Putamen (tissue), 1 donor: ENCODE results near the gene NDST3.

Experiments
- DNase-seq: peaks from one replicate; pipeline ENCODE4 v3.0.0-alpha.2; 2016; ENCODE audit warnings: low spot score

The NDST3 gene

GRCh38 chr4:118034053-118034785 lies at the start of gene NDST3:
Gene NDST3 (plus strand): TSS chr4:118034486. CDS start chr4:118053911, 19,425 bp downstream.
- peak; percentile 91 for DNase-seq

GRCh38 chr4:117986321-117986720 lies 48.0 kb upstream of the NDST3 start:
- no peak for DNase-seq

DNA sequence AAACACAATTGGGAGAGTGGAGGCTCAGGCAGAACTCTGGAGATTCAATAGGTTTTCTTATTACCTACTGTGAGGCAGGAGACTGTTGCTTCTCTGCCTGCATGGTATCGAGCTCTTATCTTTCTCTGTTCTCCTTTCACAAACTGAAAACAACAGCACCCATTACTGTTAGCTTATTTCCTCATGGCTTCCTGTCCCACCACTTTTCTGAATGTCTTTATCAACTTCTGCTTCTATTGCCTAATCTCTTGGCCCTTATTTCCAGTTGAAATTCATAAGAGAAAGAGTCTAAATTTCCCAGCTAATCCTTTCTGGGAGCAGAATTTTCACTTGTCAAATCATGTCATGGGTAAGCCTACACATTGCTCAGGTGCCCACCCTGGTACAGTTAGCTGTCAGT lies 46.8 kb upstream of the NDST3 start:
- DNase-seq: no peak

DNA sequence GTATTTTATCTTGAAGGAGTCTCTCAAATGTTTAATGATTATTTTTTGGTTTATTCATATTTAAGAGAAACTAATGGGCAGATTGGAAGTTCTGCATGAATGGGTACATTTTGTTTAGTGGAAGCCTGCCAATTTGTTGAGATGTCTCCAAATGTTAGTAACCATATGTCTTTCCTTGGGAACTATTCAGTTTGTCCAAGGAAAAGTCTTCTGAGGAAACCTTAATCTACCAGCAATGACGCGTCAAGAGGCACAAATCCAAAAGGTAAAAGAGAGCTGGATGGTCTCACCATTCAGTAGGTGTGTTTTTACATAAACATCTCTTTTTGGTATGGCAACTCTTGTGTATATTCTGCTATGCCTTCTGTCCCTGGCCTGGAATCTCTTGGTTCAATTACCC lies 37.4 kb upstream of the NDST3 start:
- no peak for DNase-seq

DNA sequence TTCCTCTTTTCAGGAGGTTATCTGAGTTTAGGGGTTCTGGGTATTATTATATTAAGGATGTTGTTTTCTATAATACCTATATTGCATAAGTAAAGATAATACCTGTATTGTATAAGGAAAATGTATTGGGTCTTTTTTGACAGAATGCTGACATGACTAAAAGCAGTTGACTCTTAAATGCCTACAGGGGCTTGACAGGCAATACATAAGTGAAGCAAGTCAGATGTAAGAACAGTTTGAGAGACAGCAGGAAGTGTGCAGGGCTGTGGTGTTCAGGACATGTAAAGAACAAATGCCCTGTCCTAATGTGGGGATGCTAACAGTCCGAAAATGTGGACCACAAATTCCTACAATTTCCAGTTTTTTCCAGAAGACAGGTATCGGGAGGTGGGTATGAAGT lies 30.2 kb upstream of the NDST3 start:
- DNase-seq: no peak

DNA sequence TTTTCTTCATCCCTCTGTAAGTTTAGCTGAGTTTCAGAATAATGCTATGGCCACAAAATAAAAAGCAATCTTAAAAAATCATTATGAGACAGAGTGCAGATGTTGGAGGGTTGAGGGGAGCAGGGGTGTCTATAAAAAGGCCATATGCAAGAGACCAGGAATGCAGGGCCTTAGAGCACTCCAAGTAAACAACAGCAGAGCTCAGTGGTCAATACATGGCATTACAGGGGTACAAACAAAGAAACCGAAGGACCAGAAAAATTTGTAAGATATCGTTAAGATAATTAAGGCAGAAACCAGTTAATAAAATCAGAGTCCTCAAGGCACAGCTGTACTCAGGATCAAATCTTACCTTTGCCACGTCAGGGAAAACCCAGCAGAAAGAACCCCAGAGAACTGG lies 28.4 kb upstream of the NDST3 start:
- no peak for DNase-seq

DNA sequence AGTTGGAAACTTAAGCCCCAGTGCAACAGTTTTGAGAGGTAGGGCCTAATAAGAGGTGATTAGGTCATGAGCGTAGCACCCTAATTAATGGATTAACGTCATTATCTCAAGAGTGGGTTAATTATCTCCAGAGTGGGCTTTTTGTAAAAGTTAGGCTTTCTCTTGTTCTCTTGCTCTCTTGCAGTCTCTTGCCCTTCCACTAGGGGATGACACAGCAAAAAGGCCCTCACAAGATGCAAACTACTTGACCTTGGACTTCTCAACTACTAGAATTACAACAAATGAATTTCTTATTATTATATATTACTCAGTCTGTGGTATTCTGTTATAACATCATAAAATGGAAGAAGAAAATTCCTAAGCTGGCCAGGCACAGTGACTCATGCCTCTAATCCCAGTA lies 22.1 kb upstream of the NDST3 start:
- no peak for DNase-seq

DNA sequence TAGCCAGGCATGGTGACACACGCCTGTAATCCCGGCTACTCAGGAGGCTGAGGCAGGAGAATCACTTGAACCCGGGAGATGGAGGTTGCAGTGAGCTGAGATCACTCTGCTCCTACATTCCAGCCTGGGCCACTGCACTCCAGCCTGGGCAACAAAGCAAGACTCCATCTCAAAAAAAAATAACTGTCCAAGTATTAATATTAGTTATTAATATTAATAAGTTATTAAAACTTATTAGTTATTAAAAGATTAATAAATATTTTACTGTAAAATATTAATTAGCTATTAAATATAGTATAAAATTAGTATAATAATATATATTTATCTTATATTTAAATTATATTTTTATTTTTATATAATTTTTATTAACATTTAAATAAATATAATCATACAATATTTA lies 19.5 kb upstream of the NDST3 start:
- DNase-seq: no peak

DNA sequence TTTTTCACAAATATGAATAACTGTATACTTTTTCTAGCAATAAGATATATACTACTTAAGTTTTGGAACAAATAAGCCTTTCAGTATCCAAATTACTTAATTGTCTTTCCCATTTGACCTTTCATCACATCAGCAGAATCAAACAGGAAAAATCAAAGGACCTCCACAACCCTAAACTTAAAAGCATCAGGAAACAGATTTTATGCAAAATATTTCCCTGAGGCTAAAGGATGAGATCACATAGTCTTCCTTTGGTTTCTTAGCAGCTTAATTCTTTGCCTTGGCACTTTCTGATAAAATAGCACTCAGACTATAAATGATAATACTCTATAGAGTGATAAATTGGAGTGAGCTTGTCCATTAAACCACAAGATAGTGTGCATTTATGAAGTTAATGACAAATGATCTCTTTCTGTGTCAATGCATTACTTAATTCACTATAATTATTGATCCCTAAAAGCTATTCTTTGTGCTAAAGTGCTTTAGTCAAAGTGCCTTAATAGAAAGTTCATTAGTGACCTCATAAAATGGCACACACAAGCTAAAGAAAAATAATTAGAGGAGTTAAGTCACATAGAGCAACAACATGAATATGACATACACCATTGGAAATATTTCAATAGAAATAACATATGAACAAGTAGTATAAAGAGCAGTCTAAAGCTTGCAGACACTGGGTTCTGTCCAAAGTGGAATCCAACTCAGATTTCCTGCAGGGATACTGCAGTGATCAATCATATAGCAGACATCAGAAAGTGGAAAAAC lies 15.7 kb upstream of the NDST3 start:
- no peak for DNase-seq

GRCh38 chr4:118026806-118027205 lies 7.5 kb upstream of the NDST3 start:
- DNase-seq: no peak

- DNase-seq: no peak
Measured at GRCh38 chr4:118029224-118029623, 5.1 kb upstream of the NDST3 start.

- DNase-seq: no peak
Measured at GRCh38 chr4:118032691-118033090, 1.6 kb upstream of the NDST3 start.

GRCh38 chr4:118033148-118034052 lies 886 bp upstream of the NDST3 start:
- peak; percentile 42 for DNase-seq

DNA sequence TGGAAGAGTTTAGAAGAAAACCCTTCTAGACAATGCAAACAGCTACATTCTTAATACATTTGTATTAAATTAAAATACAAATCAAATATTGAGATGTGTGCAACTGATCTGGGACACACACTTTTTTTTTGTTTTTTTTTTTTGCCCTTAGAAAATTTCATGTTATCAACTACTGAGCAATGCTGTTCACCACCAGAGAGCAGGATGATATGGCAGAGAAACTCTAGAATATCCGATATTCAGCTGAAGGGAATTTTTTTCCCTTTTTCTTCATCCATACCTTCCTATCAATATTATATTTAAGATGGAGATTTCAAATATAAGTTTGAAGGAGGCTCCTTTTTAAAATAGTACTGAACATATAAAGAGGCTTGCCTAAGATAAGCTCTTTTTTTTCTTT lies 1.0 kb downstream of the NDST3 start:
- DNase-seq: no peak

GRCh38 chr4:118036336-118036735 lies 2.0 kb downstream of the NDST3 start:
- no peak for DNase-seq

DNA sequence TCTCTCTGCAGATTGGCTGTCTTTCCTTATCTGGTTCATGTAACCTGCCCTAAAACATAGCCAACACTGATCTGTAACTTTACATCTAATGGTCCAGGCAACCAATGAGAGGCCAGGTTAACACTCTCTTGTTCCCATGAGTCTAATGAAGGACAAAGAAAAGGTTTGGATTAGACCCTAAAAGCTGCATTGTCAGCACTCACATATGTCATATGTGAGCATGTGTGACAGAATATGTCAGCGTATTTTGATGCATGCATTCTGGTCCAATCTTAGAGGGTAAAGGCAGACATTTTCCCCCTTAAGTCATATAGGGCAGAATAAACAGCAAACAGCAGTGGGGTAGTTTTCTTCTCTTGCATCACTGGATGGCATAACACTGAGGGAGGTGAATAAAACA lies 3.7 kb downstream of the NDST3 start:
- DNase-seq: no peak

DNA sequence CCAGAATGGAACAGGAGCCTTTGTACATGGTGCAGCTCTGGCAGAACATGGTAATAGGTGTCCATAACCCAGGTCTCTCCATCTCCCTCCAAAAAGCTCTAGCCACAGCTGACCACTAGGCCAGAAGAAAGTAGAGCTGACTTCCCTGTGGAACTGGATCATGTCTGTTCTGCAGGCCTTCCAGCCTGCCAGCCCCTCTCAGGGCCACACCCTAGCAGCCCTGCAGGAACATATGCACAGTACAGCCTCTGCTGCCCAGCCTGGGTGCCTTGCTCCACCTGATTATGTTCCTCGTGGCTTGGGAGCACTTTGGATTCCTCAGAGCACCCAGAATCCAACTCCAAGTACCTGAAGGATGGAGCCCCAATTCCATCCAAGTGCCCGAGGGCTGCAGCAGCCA lies 12.0 kb downstream of the NDST3 start:
- no peak for DNase-seq

- DNase-seq: no peak
Measured at GRCh38 chr4:118047043-118047442, 12.8 kb downstream of the NDST3 start.

GRCh38 chr4:118058955-118059354 lies 24.7 kb downstream of the NDST3 start:
- no peak for DNase-seq

DNA sequence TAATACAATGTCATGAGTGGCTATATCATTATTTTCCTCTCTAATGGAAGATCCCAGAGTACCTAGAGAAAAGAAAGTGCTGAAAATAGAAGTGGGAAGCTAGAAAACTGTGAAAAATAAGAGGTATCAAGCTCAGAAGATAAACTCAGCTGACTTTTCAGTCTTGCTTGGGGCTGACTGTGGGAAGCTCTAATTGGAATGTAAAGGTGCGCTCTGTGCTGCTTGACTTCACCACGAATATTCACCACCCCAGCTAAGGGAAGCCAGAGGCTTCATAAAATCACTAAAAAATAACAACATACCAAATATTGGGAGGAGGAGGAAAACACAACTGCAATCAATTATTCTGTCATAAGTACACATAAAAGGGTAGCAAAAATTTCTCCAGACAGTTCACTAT lies 25.1 kb downstream of the NDST3 start:
- no peak for DNase-seq

- no peak for DNase-seq
Measured at GRCh38 chr4:118076958-118077766, 42.9 kb downstream of the NDST3 start.

DNA sequence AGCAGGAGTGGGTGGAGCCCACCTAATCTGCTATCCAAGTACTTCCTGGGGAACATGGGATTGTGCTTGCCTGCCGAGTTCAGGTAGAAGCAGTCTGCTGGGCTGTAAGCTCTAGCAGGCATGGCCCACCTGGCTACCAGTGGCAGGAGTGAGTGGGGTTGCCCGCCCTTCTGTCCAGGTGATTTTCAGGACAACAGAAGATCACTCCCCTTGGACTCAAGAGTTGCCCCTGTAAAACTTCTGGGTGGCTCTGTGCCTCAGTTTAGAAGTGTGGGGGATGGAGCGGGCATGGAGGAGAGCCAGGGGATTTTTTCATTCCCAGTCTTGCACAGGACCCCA lies 43.5 kb downstream of the NDST3 start:
- no peak for DNase-seq
